Caco-2 (cell line): Measurements from ENCODE around the gene SPSB3. TPM values are rescaled to one million over a fixed set of nuclear protein-coding genes. Genes with fewer than 3 reads are reported as not detected.

ENCODE experiments used
- BruUV-seq: library from RNA; stranded (reverse); fragments of 400-500 nt; replicated peaks from 2 replicates; lab custom pipeline; 2021; lab: Mats Ljungman, UMichigan
- CTCF ChIA-PET: fragments of 300-600 bp; sonication (Branson Sonifier 250); formaldehyde crosslinking; loops from one replicate; lab custom pipeline; 2022; ENCODE audit warnings: antibody characterized with exemption; lab: Charles Lee
- POLR2A ChIA-PET: fragments of 300-600 bp; sonication (Branson Sonifier 250); formaldehyde crosslinking; loops from one replicate; lab custom pipeline; 2022; ENCODE audit warnings: antibody characterized with exemption; lab: Charles Lee
- DNase-seq, 2 experiments: peaks; one replicate each; pipeline versions ENCODE4 v3.0.0 to v3.0.0-alpha.2; 2020 to 2022
- H3K27me3 ChIP-seq: replicated peaks from 2 replicates; pipeline ENCODE4 v1.6.0; 2011; ENCODE audit warnings: low read length; ENCODE audit not compliant: control insufficient read depth, insufficient read depth
- H3K36me3 ChIP-seq: 2 replicates; pipeline ENCODE4 v1.5.1; 2011; ENCODE audit warnings: low read length; ENCODE audit not compliant: control insufficient read depth, insufficient read depth
- H3K4me1 ChIP-seq: fragments of 250-450 bp; sonication (Bioruptor Pico); 2 replicates; pipeline ENCODE4 v1.5.1; 2020; ENCODE audit warnings: mild to moderate bottlenecking
- H3K4me3 ChIP-seq: 2 replicates; pipeline ENCODE4 v1.5.1; 2011; ENCODE audit warnings: low read depth, mild to moderate bottlenecking, control low read depth, low read length
- H3K9me3 ChIP-seq: fragments of 250-450 bp; sonication (Bioruptor Pico); 2 replicates; pipeline ENCODE4 v1.5.1; 2020; ENCODE audit warnings: mild to moderate bottlenecking, moderate library complexity
- H3K27ac Mint-ChIP-seq: one replicate; pipeline ENCODE4 v1.8.0; 2022; ENCODE audit warnings: mixed read lengths; ENCODE audit not compliant: unreplicated experiment
- H3K27me3 Mint-ChIP-seq: one replicate; pipeline ENCODE4 v1.8.0; 2022; ENCODE audit warnings: mixed read lengths; ENCODE audit not compliant: insufficient read depth, unreplicated experiment
- H3K36me3 Mint-ChIP-seq: one replicate; pipeline ENCODE4 v1.8.0; 2022; ENCODE audit warnings: mild to moderate bottlenecking, mixed read lengths; ENCODE audit not compliant: insufficient read depth, unreplicated experiment
- H3K4me1 Mint-ChIP-seq: one replicate; pipeline ENCODE4 v1.8.0; 2022; ENCODE audit warnings: low read depth, mixed read lengths; ENCODE audit not compliant: unreplicated experiment
- H3K4me3 Mint-ChIP-seq: one replicate; pipeline ENCODE4 v1.8.0; 2022; ENCODE audit warnings: mild to moderate bottlenecking, moderate library complexity, mixed read lengths; ENCODE audit not compliant: unreplicated experiment
- H3K9me3 Mint-ChIP-seq: one replicate; pipeline ENCODE4 v1.8.0; 2022; ENCODE audit warnings: mixed read lengths; ENCODE audit not compliant: unreplicated experiment
- intact Hi-C: fragments of 100-400 bp; cut with micrococcal nuclease; formaldehyde crosslinking; loops from one replicate; pipeline ENCODE4 v1.10.0; 2022; ENCODE audit not compliant: unreplicated experiment
- total RNA-seq: library from RNA; stranded (reverse); gene quantifications from 2 replicates; pipeline ENCODE4 v1.2.3, GENCODE V29; 2022
- TF ChIP-seq, protein P1 (sequence below), 2 experiments: fragments of 200-600 bp in 1 of 2; IDR thresholded peaks; 1 replicate in 1 of 2; 2 replicates in 1 of 2; pipeline versions ENCODE4 v1.5.1 to v1.8.0; 2011 to 2022; ENCODE audit warnings: antibody characterized with exemption in 1 of 2, control low read depth in 1 of 2, inconsistent platforms in 1 of 2, low read depth in 1 of 2, low read length in 1 of 2, mild to moderate bottlenecking in 1 of 2, moderate library complexity in 1 of 2; ENCODE audit not compliant: insufficient read depth in 1 of 2, severe bottlenecking in 1 of 2, unreplicated experiment in 1 of 2

Gene SPSB3
- total RNA-seq, 1 experiment from 2014 or later, result 28.0 TPM

DNA sequence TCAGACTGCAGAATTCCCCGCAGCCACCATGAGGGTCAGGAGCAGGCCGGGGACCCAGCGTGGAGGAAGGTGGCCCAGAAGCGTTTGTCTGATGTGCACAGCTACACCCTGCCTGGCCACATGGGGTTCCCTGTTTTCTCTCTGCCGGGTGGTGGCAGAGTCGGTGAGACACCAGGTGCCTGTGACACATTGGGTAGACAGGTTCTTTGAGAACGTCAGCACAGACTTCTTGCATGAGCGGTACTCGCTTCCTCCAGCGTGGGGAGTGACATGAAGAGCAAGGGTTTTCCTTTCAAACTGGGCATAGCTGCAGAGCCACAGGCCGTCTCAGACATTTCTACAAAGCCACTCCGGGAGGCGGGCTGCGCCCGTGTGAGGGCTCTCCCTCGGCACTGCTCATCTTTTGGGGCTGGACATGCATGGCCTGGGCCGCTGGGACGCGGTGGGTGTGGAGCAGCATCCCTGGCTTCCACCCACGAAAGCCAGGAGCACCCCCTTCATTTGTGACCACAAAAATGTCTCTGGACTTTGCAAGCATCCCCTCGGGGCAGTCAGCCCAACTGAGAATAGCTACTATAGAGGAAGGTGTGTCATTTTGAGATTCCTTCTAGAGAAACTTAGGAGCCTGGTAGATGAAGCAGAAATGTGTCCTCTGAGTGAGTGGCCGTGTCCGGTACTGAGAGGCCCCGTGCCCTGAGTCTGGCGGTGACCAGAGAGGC, 37.0 kb downstream of the SPSB3 start:
- Mint-ChIP-seq H3K36me3 (peaks cover 19% of the 10 kb centered on the region), H3K27me3 (no peaks in the 10 kb centered on the region), H3K27ac (no peak overlapping the region), H3K4me3 (no peak overlapping the region), H3K4me1 (no peaks in the 10 kb centered on the region), H3K9me3 (no peaks in the 10 kb centered on the region)
- no peak for DNase-seq
- Histone ChIP-seq H3K27me3 (no peaks in the 10 kb centered on the region), H3K4me1 (no peaks in the 10 kb centered on the region), H3K36me3 (no peaks in the 10 kb centered on the region), H3K4me3 (no peak overlapping the region), H3K9me3 (no peaks in the 10 kb centered on the region)
- POLR2A ChIA-PET, result no interaction called here
- intact Hi-C loops, result no loop called here
- TF ChIP-seq, protein P1, sequence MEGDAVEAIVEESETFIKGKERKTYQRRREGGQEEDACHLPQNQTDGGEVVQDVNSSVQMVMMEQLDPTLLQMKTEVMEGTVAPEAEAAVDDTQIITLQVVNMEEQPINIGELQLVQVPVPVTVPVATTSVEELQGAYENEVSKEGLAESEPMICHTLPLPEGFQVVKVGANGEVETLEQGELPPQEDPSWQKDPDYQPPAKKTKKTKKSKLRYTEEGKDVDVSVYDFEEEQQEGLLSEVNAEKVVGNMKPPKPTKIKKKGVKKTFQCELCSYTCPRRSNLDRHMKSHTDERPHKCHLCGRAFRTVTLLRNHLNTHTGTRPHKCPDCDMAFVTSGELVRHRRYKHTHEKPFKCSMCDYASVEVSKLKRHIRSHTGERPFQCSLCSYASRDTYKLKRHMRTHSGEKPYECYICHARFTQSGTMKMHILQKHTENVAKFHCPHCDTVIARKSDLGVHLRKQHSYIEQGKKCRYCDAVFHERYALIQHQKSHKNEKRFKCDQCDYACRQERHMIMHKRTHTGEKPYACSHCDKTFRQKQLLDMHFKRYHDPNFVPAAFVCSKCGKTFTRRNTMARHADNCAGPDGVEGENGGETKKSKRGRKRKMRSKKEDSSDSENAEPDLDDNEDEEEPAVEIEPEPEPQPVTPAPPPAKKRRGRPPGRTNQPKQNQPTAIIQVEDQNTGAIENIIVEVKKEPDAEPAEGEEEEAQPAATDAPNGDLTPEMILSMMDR (IDR thresholded peaks at IDR 0.05; ENCODE audit: insufficient read depth in 1 of 2, low read depth in 1 of 2, low read length in 1 of 2, severe bottlenecking in 1 of 2, unreplicated experiment in 1 of 2), result no peak
- CTCF ChIA-PET, result no interaction called here
- no TSS peak for BruUV-seq

DNA sequence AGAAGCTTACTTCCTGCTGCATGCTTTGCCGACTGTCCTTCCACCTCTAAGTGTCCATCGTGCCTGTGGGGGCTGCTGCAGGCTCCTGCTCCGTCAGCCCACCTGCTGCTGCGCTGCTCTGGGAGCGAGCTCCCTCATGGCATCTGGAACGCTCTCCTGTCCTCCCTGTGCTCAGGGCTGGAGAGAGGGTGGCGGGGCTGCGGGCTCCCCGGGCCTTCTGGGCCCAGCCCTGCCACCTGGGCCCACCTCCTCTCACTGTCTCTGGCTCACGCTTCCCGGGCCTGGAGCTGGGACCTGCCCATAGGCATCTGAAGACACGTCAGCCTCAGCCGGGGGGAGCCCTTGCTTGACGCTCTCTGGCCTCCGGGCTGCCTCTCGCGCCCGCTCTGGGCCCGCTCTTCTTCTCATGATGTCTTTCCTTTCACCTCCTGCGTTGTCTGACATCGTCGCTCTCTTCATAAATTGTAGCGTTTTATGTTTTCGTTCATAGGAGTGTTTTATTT, 38.0 kb downstream of the SPSB3 start:
- CTCF ChIA-PET, result no interaction called here
- Mint-ChIP-seq H3K36me3 (peaks cover 18% of the 10 kb centered on the region), H3K9me3 (no peaks in the 10 kb centered on the region), H3K4me1 (no peaks in the 10 kb centered on the region), H3K27me3 (no peaks in the 10 kb centered on the region), H3K27ac (no peak overlapping the region), H3K4me3 (no peak overlapping the region)
- no peaks in the 10 kb centered on the region for H3K27me3 ChIP-seq
- DNase-seq, result no peak
- no peaks in the 10 kb centered on the region for H3K4me1 ChIP-seq
- TF ChIP-seq, protein P1 (IDR thresholded peaks at IDR 0.05; ENCODE audit: insufficient read depth in 1 of 2, low read depth in 1 of 2, low read length in 1 of 2, severe bottlenecking in 1 of 2, unreplicated experiment in 1 of 2), result no peak
- H3K4me3 ChIP-seq, result no peak overlapping the region
- intact Hi-C loops, result no loop called here
- H3K9me3 ChIP-seq, result no peaks in the 10 kb centered on the region
- no TSS peak for BruUV-seq
- H3K36me3 ChIP-seq, result no peaks in the 10 kb centered on the region
- POLR2A ChIA-PET, result no interaction called here

DNA sequence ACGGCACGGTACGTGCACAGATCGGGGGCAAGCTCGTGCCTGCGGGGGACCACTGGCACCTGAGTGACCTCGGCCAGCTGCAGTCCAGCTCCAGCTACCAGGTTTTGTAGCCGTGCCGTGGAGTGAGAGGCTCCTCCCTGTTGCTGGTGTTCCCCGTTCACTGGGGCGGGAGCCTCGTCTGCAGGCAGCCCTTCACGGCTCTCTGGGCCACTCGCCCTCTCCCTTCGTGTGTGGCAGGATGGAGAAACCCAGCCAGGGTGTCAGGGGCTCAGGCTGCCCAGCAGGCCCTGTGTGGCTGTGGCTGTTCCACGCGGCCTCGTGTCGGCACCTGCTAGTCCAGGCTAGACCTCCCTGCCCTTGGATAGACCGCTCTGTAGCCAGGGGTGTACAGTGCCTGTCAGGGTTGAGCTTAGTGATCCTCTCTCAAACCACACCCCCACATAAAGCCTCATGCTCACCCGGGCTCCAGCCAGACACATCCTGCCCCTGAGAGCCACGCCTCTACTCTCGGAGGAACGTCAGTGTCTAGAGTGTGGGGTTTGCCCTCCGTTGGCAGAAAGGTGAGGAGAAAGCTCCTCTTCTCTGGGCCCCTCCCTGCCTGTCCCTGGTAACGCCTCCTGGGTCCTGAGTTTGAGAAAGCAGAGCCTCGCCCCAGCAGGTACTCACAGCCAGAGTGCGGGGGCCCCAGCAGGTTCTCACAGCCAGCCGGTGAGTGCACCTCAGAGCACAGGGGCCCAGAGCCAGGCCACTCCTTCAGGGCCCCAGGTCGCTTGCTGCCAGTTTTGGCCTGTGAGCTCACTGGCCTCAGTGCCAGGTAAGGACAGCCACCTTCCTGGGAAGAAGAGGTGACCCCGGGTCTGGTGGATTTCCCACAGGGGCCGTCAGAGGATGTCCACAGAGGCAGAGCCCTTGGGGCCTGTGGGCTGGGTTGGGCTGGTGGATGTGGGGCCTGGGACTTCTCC, 38.7 kb downstream of the SPSB3 start:
- Histone ChIP-seq H3K36me3 (no peaks in the 10 kb centered on the region), H3K4me1 (no peaks in the 10 kb centered on the region), H3K27me3 (no peaks in the 10 kb centered on the region), H3K9me3 (no peaks in the 10 kb centered on the region), H3K4me3 (no peak overlapping the region)
- Mint-ChIP-seq H3K4me1 (no peaks in the 10 kb centered on the region), H3K27ac (no peak overlapping the region), H3K9me3 (no peaks in the 10 kb centered on the region), H3K27me3 (no peaks in the 10 kb centered on the region), H3K4me3 (no peak overlapping the region), H3K36me3 (peaks cover 13% of the 10 kb centered on the region)
- BruUV-seq, result no TSS peak
- intact Hi-C loops, result no loop called here
- ChIA-PET CTCF (no interaction called here), POLR2A (no interaction called here)
- TF ChIP-seq, protein P1 (IDR thresholded peaks at IDR 0.05; ENCODE audit: insufficient read depth in 1 of 2, low read depth in 1 of 2, low read length in 1 of 2, severe bottlenecking in 1 of 2, unreplicated experiment in 1 of 2), result no peak
- no peak for DNase-seq
